ENCODE data around the gene NMNAT2.

Gene NMNAT2

GRCh38 chr1:183222909-183223308, 195.3 kb downstream of the NMNAT2 start:
- H3K27ac ChIP-seq (ENCODE audit: low read depth, low read length) = no peak overlapping the region
- H3K36me3 ChIP-seq (ENCODE audit: insufficient read depth, low read length) = no peaks in the 10 kb centered on the region
- no peaks in the 10 kb centered on the region for H3K9me3 ChIP-seq (ENCODE audit: insufficient read depth, low read depth, low read length)
- H3K4me1 ChIP-seq (ENCODE audit: insufficient read depth, low read length) = peaks cover 22% of the 10 kb centered on the region
- 91% methylated on average over 3 of the region's 3 CpGs for WGBS
- H3K27me3 ChIP-seq (ENCODE audit: insufficient read depth, low read length) = no peaks in the 10 kb centered on the region
- no peak overlapping the region for H3K9ac ChIP-seq (ENCODE audit: low read depth, low read length)
- no peak overlapping the region for H3K4me3 ChIP-seq (ENCODE audit: low read length)

GRCh38 chr1:183219616-183220009, 198.6 kb downstream of the NMNAT2 start:
- H3K27me3 ChIP-seq (ENCODE audit: insufficient read depth, low read length) = no peaks in the 10 kb centered on the region
- H3K27ac ChIP-seq (ENCODE audit: low read depth, low read length) = no peak overlapping the region
- no peak overlapping the region for H3K4me3 ChIP-seq (ENCODE audit: low read length)
- no peaks in the 10 kb centered on the region for H3K36me3 ChIP-seq (ENCODE audit: insufficient read depth, low read length)
- no peaks in the 10 kb centered on the region for H3K9me3 ChIP-seq (ENCODE audit: insufficient read depth, low read depth, low read length)
- H3K4me1 ChIP-seq (ENCODE audit: insufficient read depth, low read length) = peaks cover 14% of the 10 kb centered on the region
- no peak overlapping the region for H3K9ac ChIP-seq (ENCODE audit: low read depth, low read length)

GRCh38 chr1:183218971-183219615, 199.1 kb downstream of the NMNAT2 start:
- Histone ChIP-seq H3K36me3 (ENCODE audit: insufficient read depth, low read length) (no peaks in the 10 kb centered on the region), H3K9me3 (ENCODE audit: insufficient read depth, low read depth, low read length) (no peaks in the 10 kb centered on the region), H3K27me3 (ENCODE audit: insufficient read depth, low read length) (no peaks in the 10 kb centered on the region), H3K4me1 (ENCODE audit: insufficient read depth, low read length) (peaks cover 14% of the 10 kb centered on the region), H3K4me3 (ENCODE audit: low read length) (no peak overlapping the region), H3K9ac (ENCODE audit: low read depth, low read length) (no peak overlapping the region), H3K27ac (ENCODE audit: low read depth, low read length) (no peak overlapping the region)
- WGBS = 48% methylated on average over 5 of the region's 5 CpGs

- Histone ChIP-seq H3K4me3 (ENCODE audit: low read length) (no peak overlapping the region), H3K36me3 (ENCODE audit: insufficient read depth, low read length) (no peaks in the 10 kb centered on the region), H3K4me1 (ENCODE audit: insufficient read depth, low read length) (peaks cover 14% of the 10 kb centered on the region), H3K27ac (ENCODE audit: low read depth, low read length) (no peak overlapping the region), H3K27me3 (ENCODE audit: insufficient read depth, low read length) (no peaks in the 10 kb centered on the region), H3K9me3 (ENCODE audit: insufficient read depth, low read depth, low read length) (no peaks in the 10 kb centered on the region), H3K9ac (ENCODE audit: low read depth, low read length) (no peak overlapping the region)
- WGBS = 92% methylated on average over 14 of the region's 14 CpGs
Observed at GRCh38 chr1:183218027-183218618, 200.1 kb downstream of the NMNAT2 start.

- peaks cover 14% of the 10 kb centered on the region for H3K4me1 ChIP-seq (ENCODE audit: insufficient read depth, low read length)
- H3K9ac ChIP-seq (ENCODE audit: low read depth, low read length) = no peak overlapping the region
- H3K9me3 ChIP-seq (ENCODE audit: insufficient read depth, low read depth, low read length) = no peaks in the 10 kb centered on the region
- H3K4me3 ChIP-seq (ENCODE audit: low read length) = no peak overlapping the region
- H3K36me3 ChIP-seq (ENCODE audit: insufficient read depth, low read length) = no peaks in the 10 kb centered on the region
- no peak overlapping the region for H3K27ac ChIP-seq (ENCODE audit: low read depth, low read length)
- H3K27me3 ChIP-seq (ENCODE audit: insufficient read depth, low read length) = no peaks in the 10 kb centered on the region
- WGBS = 89% methylated on average over 4 of the region's 4 CpGs
Observed at GRCh38 chr1:183215936-183216335, 202.2 kb downstream of the NMNAT2 start.

- Histone ChIP-seq H3K4me1 (ENCODE audit: insufficient read depth, low read length) (peaks cover 14% of the 10 kb centered on the region), H3K36me3 (ENCODE audit: insufficient read depth, low read length) (no peaks in the 10 kb centered on the region)
Observed at GRCh38 chr1:183215076-183215720, 203.0 kb downstream of the NMNAT2 start.

GRCh38 chr1:183214021-183214970, 203.9 kb downstream of the NMNAT2 start:
- WGBS = 87% methylated on average over 4 of the region's 5 CpGs
- Histone ChIP-seq H3K9me3 (ENCODE audit: insufficient read depth, low read depth, low read length) (no peaks in the 10 kb centered on the region), H3K9ac (ENCODE audit: low read depth, low read length) (no peak overlapping the region), H3K27ac (ENCODE audit: low read depth, low read length) (no peak overlapping the region), H3K27me3 (ENCODE audit: insufficient read depth, low read length) (no peaks in the 10 kb centered on the region), H3K36me3 (ENCODE audit: insufficient read depth, low read length) (no peaks in the 10 kb centered on the region), H3K4me1 (ENCODE audit: insufficient read depth, low read length) (peaks cover 10% of the 10 kb centered on the region), H3K4me3 (ENCODE audit: low read length) (no peak overlapping the region)

More at GRCh38 chr1:183215076-183215720, 203.0 kb downstream of the NMNAT2 start:
- H3K9me3 ChIP-seq (ENCODE audit: insufficient read depth, low read depth, low read length) = no peaks in the 10 kb centered on the region
- no peaks in the 10 kb centered on the region for H3K27me3 ChIP-seq (ENCODE audit: insufficient read depth, low read length)
- H3K27ac ChIP-seq (ENCODE audit: low read depth, low read length) = no peak overlapping the region
- WGBS = 87% methylated on average over 13 of the region's 13 CpGs
- H3K4me3 ChIP-seq (ENCODE audit: low read length) = no peak overlapping the region
- no peak overlapping the region for H3K9ac ChIP-seq (ENCODE audit: low read depth, low read length)

GRCh38 chr1:183212870-183213269, 205.3 kb downstream of the NMNAT2 start:
- WGBS = 100% methylated on average over 1 of the region's 1 CpG
- Histone ChIP-seq H3K4me3 (ENCODE audit: low read length) (no peak overlapping the region), H3K27me3 (ENCODE audit: insufficient read depth, low read length) (no peaks in the 10 kb centered on the region), H3K36me3 (ENCODE audit: insufficient read depth, low read length) (no peaks in the 10 kb centered on the region), H3K9me3 (ENCODE audit: insufficient read depth, low read depth, low read length) (no peaks in the 10 kb centered on the region), H3K4me1 (ENCODE audit: insufficient read depth, low read length) (no peaks in the 10 kb centered on the region), H3K9ac (ENCODE audit: low read depth, low read length) (no peak overlapping the region), H3K27ac (ENCODE audit: low read depth, low read length) (no peak overlapping the region)

GRCh38 chr1:183210681-183211080, 207.5 kb downstream of the NMNAT2 start:
- H3K27me3 ChIP-seq (ENCODE audit: insufficient read depth, low read length) = no peaks in the 10 kb centered on the region
- H3K9me3 ChIP-seq (ENCODE audit: insufficient read depth, low read depth, low read length) = no peaks in the 10 kb centered on the region
- H3K9ac ChIP-seq (ENCODE audit: low read depth, low read length) = no peak overlapping the region
- H3K36me3 ChIP-seq (ENCODE audit: insufficient read depth, low read length) = no peaks in the 10 kb centered on the region
- no peaks in the 10 kb centered on the region for H3K4me1 ChIP-seq (ENCODE audit: insufficient read depth, low read length)
- H3K27ac ChIP-seq (ENCODE audit: low read depth, low read length) = no peak overlapping the region
- no peak overlapping the region for H3K4me3 ChIP-seq (ENCODE audit: low read length)

GRCh38 chr1:183209533-183210158, 208.5 kb downstream of the NMNAT2 start:
- H3K4me1 ChIP-seq (ENCODE audit: insufficient read depth, low read length) = no peaks in the 10 kb centered on the region
- no peak overlapping the region for H3K27ac ChIP-seq (ENCODE audit: low read depth, low read length)
- H3K27me3 ChIP-seq (ENCODE audit: insufficient read depth, low read length) = no peaks in the 10 kb centered on the region
- no peak overlapping the region for H3K4me3 ChIP-seq (ENCODE audit: low read length)
- no peaks in the 10 kb centered on the region for H3K9me3 ChIP-seq (ENCODE audit: insufficient read depth, low read depth, low read length)
- no peak overlapping the region for H3K9ac ChIP-seq (ENCODE audit: low read depth, low read length)
- H3K36me3 ChIP-seq (ENCODE audit: insufficient read depth, low read length) = no peaks in the 10 kb centered on the region
